Measurements from ENCODE around the gene SPHK1.

The SPHK1 gene

DNA sequence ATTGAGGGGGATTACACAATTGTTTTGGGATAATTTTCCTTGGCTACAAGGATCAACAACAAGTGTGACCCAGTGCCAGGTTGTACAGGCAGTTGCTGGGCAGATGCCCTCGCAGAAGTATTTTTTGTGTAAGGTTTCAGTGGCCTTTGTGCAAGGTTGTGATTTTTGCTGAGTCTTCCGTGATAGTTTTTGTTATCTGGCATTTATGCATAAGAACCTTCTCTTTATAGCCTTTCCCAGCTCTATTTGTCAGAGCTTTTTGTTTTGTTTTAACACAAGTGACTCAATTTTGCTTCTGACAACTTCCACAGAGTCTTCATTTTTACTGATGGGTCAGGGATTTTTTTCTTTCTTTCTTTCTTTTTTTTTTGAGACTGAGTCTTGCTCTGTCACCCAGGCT is 23.9 kb upstream of the SPHK1 start:
- no peak for DNase-seq

DNA sequence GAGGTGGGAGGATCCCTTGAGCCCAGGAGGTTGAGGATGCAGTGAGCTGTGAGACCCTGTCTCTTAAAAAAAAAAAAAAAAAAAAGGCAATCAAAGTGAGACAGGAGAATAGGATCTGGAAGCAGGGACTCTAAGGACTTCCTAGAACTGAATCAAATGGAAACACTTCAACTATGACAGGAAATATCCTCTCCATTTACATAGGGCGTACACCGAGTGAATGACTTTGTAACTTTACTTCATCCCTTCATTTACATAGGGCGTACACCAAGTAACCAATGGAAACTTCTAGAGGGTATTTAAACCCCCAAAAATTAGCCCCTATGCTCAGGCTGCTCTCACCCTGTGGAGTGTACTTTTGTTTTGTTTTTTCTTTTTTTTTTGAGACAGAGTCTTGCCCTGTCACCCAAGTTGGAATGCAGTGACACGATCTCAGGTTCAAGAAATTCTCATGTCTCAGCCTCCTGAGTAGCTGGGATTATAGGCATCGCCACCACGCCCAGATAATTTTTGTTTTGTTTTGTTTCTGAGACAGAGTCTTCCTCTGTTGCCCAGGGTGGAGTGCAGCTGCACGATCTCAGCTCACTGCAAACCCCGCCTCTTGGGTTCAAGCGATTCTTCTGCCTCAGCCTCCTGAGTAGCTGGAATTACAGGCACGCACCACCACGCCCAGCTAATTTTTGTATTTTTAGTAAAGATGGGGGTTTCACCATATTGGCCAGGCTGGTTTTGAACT is 21.1 kb upstream of the SPHK1 start:
- H3K9me3 ChIP-seq (ENCODE audit: control insufficient read depth, low read length), result no peaks in the 10 kb centered on the region
- H3K36me3 ChIP-seq (ENCODE audit: control insufficient read depth, insufficient read depth, low read length), result no peaks in the 10 kb centered on the region
- no peak for DNase-seq
- no peaks in the 10 kb centered on the region for H3K27me3 ChIP-seq (replicated peaks; ENCODE audit: control insufficient read depth, insufficient read depth, low read length, poor library complexity, severe bottlenecking)
- H3K4me1 ChIP-seq (ENCODE audit: control insufficient read depth, insufficient read depth, low read length, poor library complexity, severe bottlenecking), result no peaks in the 10 kb centered on the region
- H3K27ac ChIP-seq (ENCODE audit: insufficient read depth, low read length, poor library complexity, severe bottlenecking), result no peak overlapping the region
- no peak overlapping the region for H3K4me3 ChIP-seq (ENCODE audit: insufficient read depth, low read depth, low read length, poor library complexity, severe bottlenecking)

More for the DNA sequence above, 23.9 kb upstream of the SPHK1 start:
- no peak overlapping the region for H3K27ac ChIP-seq (ENCODE audit: insufficient read depth, low read length, poor library complexity, severe bottlenecking)
- H3K4me1 ChIP-seq (ENCODE audit: control insufficient read depth, insufficient read depth, low read length, poor library complexity, severe bottlenecking), result no peaks in the 10 kb centered on the region
- H3K36me3 ChIP-seq (ENCODE audit: control insufficient read depth, insufficient read depth, low read length), result no peaks in the 10 kb centered on the region
- no peaks in the 10 kb centered on the region for H3K27me3 ChIP-seq (replicated peaks; ENCODE audit: control insufficient read depth, insufficient read depth, low read length, poor library complexity, severe bottlenecking)
- no peaks in the 10 kb centered on the region for H3K9me3 ChIP-seq (ENCODE audit: control insufficient read depth, low read length)
- H3K4me3 ChIP-seq (ENCODE audit: insufficient read depth, low read depth, low read length, poor library complexity, severe bottlenecking), result no peak overlapping the region

DNA sequence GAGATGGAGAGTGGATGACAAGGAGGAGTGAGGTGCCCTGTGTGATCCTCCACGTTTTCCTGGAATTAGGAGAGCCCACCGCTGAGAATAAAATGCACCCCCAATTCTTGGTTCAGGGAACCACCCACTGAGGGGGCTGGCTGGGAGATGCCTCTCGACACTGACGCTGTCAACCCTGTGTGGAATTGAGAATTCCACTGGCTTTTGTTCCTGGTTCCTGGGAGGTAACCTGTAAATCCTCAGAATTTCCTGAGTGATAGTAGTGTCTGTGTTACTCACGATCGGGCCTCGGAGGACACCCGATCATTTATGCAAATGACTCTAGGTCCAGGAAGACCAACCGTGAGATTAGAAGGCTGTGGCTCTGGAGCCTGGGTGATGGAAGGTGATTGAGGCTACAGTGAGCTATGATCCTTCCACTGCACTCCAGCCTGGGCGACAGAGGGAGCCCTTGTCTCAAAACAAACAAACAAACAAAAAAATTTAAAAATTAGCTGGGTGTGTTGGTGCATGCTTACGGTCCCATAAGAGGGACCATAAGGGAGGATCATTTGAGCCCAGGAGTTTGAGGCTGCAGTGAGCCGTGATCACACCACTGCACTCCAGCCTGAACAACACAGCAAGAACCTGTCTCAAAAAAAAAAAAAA is 19.0 kb upstream of the SPHK1 start:
- H3K27ac ChIP-seq (ENCODE audit: insufficient read depth, low read length, poor library complexity, severe bottlenecking), result no peak overlapping the region
- H3K9me3 ChIP-seq (ENCODE audit: control insufficient read depth, low read length), result no peaks in the 10 kb centered on the region
- H3K36me3 ChIP-seq (ENCODE audit: control insufficient read depth, insufficient read depth, low read length), result no peaks in the 10 kb centered on the region
- H3K4me3 ChIP-seq (ENCODE audit: insufficient read depth, low read depth, low read length, poor library complexity, severe bottlenecking), result no peak overlapping the region
- DNase-seq, result no peak
- H3K4me1 ChIP-seq (ENCODE audit: control insufficient read depth, insufficient read depth, low read length, poor library complexity, severe bottlenecking), result no peaks in the 10 kb centered on the region
- H3K27me3 ChIP-seq (replicated peaks; ENCODE audit: control insufficient read depth, insufficient read depth, low read length, poor library complexity, severe bottlenecking), result no peaks in the 10 kb centered on the region

DNA sequence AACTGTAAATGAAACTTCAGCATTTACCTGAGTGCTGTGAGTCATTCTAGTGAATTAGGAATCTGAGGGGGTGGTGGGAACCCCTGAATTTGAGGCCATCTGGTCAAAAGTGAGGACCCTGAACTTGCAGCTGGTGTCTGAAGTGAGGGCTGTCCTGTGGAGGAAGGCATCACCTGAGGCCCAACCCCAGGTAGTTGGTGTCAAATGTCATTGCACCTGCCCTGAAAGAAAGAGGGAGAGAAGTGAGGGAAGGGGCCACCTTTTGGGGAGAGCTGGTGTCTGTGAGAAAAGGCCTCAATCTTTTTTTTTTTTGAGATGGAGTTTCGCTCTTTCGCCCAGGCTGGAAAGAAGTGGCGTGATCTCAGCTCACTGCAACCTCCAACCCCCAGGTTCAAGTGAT is 18.2 kb upstream of the SPHK1 start:
- Histone ChIP-seq H3K4me1 (ENCODE audit: control insufficient read depth, insufficient read depth, low read length, poor library complexity, severe bottlenecking) (no peaks in the 10 kb centered on the region), H3K27me3 (replicated peaks; ENCODE audit: control insufficient read depth, insufficient read depth, low read length, poor library complexity, severe bottlenecking) (no peaks in the 10 kb centered on the region), H3K4me3 (ENCODE audit: insufficient read depth, low read depth, low read length, poor library complexity, severe bottlenecking) (no peak overlapping the region), H3K27ac (ENCODE audit: insufficient read depth, low read length, poor library complexity, severe bottlenecking) (no peak overlapping the region), H3K9me3 (ENCODE audit: control insufficient read depth, low read length) (no peaks in the 10 kb centered on the region), H3K36me3 (ENCODE audit: control insufficient read depth, insufficient read depth, low read length) (no peaks in the 10 kb centered on the region)
- no peak for DNase-seq

DNA sequence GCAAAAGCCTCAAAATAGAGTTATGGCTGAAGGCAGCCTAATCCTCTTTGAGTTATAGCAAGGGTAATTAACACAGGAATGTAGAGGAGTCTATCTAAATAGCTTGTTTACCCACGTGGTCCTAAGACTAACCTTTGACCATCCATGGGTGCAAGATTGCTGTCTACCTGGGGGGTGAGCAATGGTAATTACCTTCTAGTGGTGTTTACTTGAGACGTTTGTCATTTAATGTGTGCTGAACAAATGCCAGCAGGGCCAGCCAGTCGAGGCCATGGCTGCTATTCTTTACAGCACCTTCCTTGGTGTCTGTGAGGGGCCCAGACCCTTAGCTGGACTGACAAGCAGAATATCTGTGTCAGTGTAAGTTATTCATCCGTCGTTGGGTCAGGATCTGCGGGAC is 16.8 kb upstream of the SPHK1 start:
- H3K4me1 ChIP-seq (ENCODE audit: control insufficient read depth, insufficient read depth, low read length, poor library complexity, severe bottlenecking), result no peaks in the 10 kb centered on the region
- H3K36me3 ChIP-seq (ENCODE audit: control insufficient read depth, insufficient read depth, low read length), result no peaks in the 10 kb centered on the region
- no peaks in the 10 kb centered on the region for H3K9me3 ChIP-seq (ENCODE audit: control insufficient read depth, low read length)
- DNase-seq, result no peak
- H3K27me3 ChIP-seq (replicated peaks; ENCODE audit: control insufficient read depth, insufficient read depth, low read length, poor library complexity, severe bottlenecking), result no peaks in the 10 kb centered on the region
- no peak overlapping the region for H3K27ac ChIP-seq (ENCODE audit: insufficient read depth, low read length, poor library complexity, severe bottlenecking)
- H3K4me3 ChIP-seq (ENCODE audit: insufficient read depth, low read depth, low read length, poor library complexity, severe bottlenecking), result no peak overlapping the region

DNA sequence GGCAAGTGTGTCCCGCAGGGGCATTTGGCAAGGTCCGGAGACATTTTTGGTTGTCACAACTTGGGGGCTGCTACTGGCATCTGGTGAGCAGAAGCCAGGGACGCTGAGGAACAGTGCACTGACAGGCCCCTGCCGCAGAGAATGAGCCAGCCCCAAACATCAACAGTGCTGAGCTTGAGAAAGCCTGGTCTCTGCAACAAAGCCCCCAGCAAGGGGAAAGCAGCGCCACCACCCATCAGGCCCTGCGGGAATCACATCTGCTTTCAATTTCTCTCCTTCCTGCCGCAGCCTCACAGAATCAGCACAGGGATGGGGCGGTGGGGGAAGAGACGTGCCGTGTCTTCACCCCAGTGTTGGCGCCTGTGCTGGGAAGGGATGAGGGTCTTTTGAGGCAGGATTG is 15.9 kb upstream of the SPHK1 start:
- Histone ChIP-seq H3K36me3 (ENCODE audit: control insufficient read depth, insufficient read depth, low read length) (no peaks in the 10 kb centered on the region), H3K27me3 (replicated peaks; ENCODE audit: control insufficient read depth, insufficient read depth, low read length, poor library complexity, severe bottlenecking) (no peaks in the 10 kb centered on the region), H3K4me1 (ENCODE audit: control insufficient read depth, insufficient read depth, low read length, poor library complexity, severe bottlenecking) (no peaks in the 10 kb centered on the region), H3K27ac (ENCODE audit: insufficient read depth, low read length, poor library complexity, severe bottlenecking) (no peak overlapping the region), H3K9me3 (ENCODE audit: control insufficient read depth, low read length) (no peaks in the 10 kb centered on the region), H3K4me3 (ENCODE audit: insufficient read depth, low read depth, low read length, poor library complexity, severe bottlenecking) (no peak overlapping the region)
- DNase-seq, result no peak

DNA sequence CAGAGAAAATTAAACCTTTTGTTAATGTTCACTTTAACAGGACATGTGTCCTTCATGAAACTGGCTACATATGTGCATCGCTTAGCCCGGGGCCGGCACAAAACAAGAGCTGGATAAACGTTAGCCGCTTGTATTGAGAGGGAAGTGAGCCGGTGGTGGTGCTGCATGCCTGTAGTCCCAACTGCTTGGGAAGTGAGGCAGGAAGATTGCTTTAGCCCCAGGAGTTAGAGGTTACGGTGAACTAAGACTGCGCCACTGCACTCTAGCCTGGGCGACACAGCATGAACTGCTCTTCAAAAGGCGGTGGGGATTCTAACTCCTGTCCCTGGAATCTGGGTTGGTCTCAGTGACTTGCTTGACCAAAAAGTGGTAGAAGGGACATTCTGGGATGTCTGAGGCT is 15.0 kb upstream of the SPHK1 start:
- H3K4me1 ChIP-seq (ENCODE audit: control insufficient read depth, insufficient read depth, low read length, poor library complexity, severe bottlenecking), result no peaks in the 10 kb centered on the region
- H3K4me3 ChIP-seq (ENCODE audit: insufficient read depth, low read depth, low read length, poor library complexity, severe bottlenecking), result no peak overlapping the region
- no peaks in the 10 kb centered on the region for H3K27me3 ChIP-seq (replicated peaks; ENCODE audit: control insufficient read depth, insufficient read depth, low read length, poor library complexity, severe bottlenecking)
- no peak overlapping the region for H3K27ac ChIP-seq (ENCODE audit: insufficient read depth, low read length, poor library complexity, severe bottlenecking)
- DNase-seq, result no peak
- H3K9me3 ChIP-seq (ENCODE audit: control insufficient read depth, low read length), result no peaks in the 10 kb centered on the region
- no peaks in the 10 kb centered on the region for H3K36me3 ChIP-seq (ENCODE audit: control insufficient read depth, insufficient read depth, low read length)

DNA sequence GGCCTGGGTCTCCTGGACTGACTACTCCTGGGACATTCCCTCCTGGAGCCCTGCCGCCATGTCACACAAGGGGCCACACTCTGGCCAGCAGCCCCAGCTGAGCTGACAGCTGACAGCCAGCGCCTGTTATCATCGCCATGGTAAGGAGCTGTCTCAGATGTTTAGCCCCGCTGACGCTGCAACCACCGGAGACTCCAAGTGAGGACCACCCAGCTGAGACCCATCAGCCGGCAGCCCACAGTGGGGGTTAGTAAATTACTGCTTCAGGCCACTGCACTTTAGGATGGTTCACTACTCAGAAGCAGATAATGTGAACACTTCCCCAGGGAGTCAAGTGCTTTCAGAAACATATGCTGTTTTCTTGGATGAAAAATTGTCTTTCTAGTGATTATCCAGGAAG is 14.6 kb upstream of the SPHK1 start:
- Histone ChIP-seq H3K4me3 (ENCODE audit: insufficient read depth, low read depth, low read length, poor library complexity, severe bottlenecking) (no peak overlapping the region), H3K27me3 (replicated peaks; ENCODE audit: control insufficient read depth, insufficient read depth, low read length, poor library complexity, severe bottlenecking) (no peaks in the 10 kb centered on the region), H3K4me1 (ENCODE audit: control insufficient read depth, insufficient read depth, low read length, poor library complexity, severe bottlenecking) (no peaks in the 10 kb centered on the region), H3K27ac (ENCODE audit: insufficient read depth, low read length, poor library complexity, severe bottlenecking) (no peak overlapping the region), H3K36me3 (ENCODE audit: control insufficient read depth, insufficient read depth, low read length) (no peaks in the 10 kb centered on the region), H3K9me3 (ENCODE audit: control insufficient read depth, low read length) (no peaks in the 10 kb centered on the region)
- DNase-seq, result no peak

DNA sequence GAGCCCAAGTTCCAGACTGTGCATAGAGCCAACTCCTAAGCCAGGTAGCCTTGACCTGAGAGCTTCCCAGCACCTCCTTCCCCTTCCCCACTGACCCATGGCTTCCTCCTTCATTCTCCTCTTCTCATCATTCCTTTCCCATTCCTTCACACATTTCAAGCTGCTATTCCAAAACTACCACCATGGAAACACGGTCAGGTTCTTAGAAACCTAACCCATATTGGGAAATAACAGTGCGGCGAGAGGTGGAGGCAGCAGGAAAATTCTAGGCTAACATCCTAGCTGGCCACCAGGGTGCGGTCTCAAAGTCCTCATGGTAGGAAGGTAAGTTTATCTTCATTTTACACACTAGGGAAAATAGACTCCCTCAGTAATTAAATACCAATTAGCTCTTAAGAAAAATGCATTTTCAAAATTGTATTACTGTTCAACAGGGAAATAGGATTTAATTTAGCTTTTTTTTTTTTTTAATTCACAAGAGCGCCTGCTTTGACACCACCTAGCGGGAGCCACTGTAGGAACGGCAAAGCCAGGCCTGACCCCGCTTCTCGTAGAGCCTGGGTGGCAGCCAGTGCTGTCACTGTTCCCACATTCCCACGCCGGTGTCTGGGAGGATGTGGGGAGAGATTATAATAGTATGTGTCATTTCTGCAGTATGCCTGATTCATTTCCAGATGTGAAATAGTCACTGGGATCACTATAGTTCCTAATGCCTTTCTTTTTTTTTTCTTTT is 14.0 kb upstream of the SPHK1 start:
- H3K4me1 ChIP-seq (ENCODE audit: control insufficient read depth, insufficient read depth, low read length, poor library complexity, severe bottlenecking), result no peaks in the 10 kb centered on the region

More for the DNA sequence above, 14.0 kb upstream of the SPHK1 start:
- no peaks in the 10 kb centered on the region for H3K36me3 ChIP-seq (ENCODE audit: control insufficient read depth, insufficient read depth, low read length)
- H3K4me3 ChIP-seq (ENCODE audit: insufficient read depth, low read depth, low read length, poor library complexity, severe bottlenecking), result no peak overlapping the region
- H3K9me3 ChIP-seq (ENCODE audit: control insufficient read depth, low read length), result no peaks in the 10 kb centered on the region
- no peaks in the 10 kb centered on the region for H3K27me3 ChIP-seq (replicated peaks; ENCODE audit: control insufficient read depth, insufficient read depth, low read length, poor library complexity, severe bottlenecking)
- H3K27ac ChIP-seq (ENCODE audit: insufficient read depth, low read length, poor library complexity, severe bottlenecking), result no peak overlapping the region
- no peak for DNase-seq
